Endodermal cell (in vitro differentiated cells): ENCODE results near the gene GLB1L. TPM values are rescaled to one million over a fixed set of nuclear protein-coding genes. Genes with fewer than 3 reads are reported as not detected.

Source experiments
- DNase-seq: peaks from one replicate; pipeline ENCODE4 v3.0.0-alpha.2; 2017
- H3K27ac ChIP-seq: 2 replicates; pipeline ENCODE4 v1.5.1; 2013; ENCODE audit warnings: mild to moderate bottlenecking, low read depth, low read length, moderate library complexity
- H3K27me3 ChIP-seq: 2 replicates; pipeline ENCODE4 v1.6.1; 2013; ENCODE audit warnings: mild to moderate bottlenecking, low read length, moderate library complexity; ENCODE audit not compliant: insufficient read depth, control insufficient read depth, poor library complexity, severe bottlenecking
- H3K36me3 ChIP-seq: 2 replicates; pipeline ENCODE4 v1.7.0; 2013; ENCODE audit warnings: mild to moderate bottlenecking, low read length, moderate library complexity; ENCODE audit not compliant: control insufficient read depth, insufficient read depth
- H3K4me1 ChIP-seq: one replicate; pipeline ENCODE4 v1.7.0; 2013; ENCODE audit warnings: low read length; ENCODE audit not compliant: control insufficient read depth, insufficient read depth
- H3K4me3 ChIP-seq: 2 replicates; pipeline ENCODE4 v1.5.1; 2013; ENCODE audit warnings: mild to moderate bottlenecking, low read length, moderate library complexity
- H3K9ac ChIP-seq: 2 replicates; pipeline ENCODE4 v1.6.1; 2013; ENCODE audit warnings: mild to moderate bottlenecking, low read length, moderate library complexity; ENCODE audit not compliant: poor library complexity, severe bottlenecking; ENCODE audit errors: extremely low read depth
- H3K9me3 ChIP-seq: 2 replicates; pipeline ENCODE4 v1.6.1; 2013; ENCODE audit warnings: mild to moderate bottlenecking, low read length, moderate library complexity; ENCODE audit not compliant: control insufficient read depth
- H3K27ac Mint-ChIP-seq: 2 replicates; pipeline ENCODE4 v1.8.0; 2020; ENCODE audit warnings: mixed read lengths
- H3K27me3 Mint-ChIP-seq: 2 replicates; pipeline ENCODE4 v1.8.0; 2021; ENCODE audit warnings: mild to moderate bottlenecking, mixed read lengths; ENCODE audit not compliant: insufficient read depth
- H3K36me3 Mint-ChIP-seq: 2 replicates; pipeline ENCODE4 v1.8.0; 2020; ENCODE audit warnings: low read depth, mixed read lengths
- H3K4me1 Mint-ChIP-seq: 2 replicates; pipeline ENCODE4 v1.8.0; 2020; ENCODE audit warnings: mixed read lengths
- H3K4me3 Mint-ChIP-seq: 2 replicates; pipeline ENCODE4 v1.8.0; 2020; ENCODE audit warnings: mild to moderate bottlenecking, moderate library complexity, mixed read lengths
- H3K9me3 Mint-ChIP-seq: 2 replicates; pipeline ENCODE4 v1.8.0; 2020; ENCODE audit warnings: mild to moderate bottlenecking, mixed read lengths
- CTCF ChIP-seq: fragments of 200-600 bp; sonication (generic); conservative IDR thresholded peaks from 2 replicates; pipeline ENCODE4 v1.5.0; 2021; ENCODE audit warnings: antibody characterized with exemption, mild to moderate bottlenecking
- WGBS, 2 experiments: methylation state at CpG; one replicate each; pipeline versions ENCODE4 v1.1.5 to v1.1.7; 2013; ENCODE audit warnings: missing lambda C conversion rate in 2 of 2, mixed read lengths in 1 of 2; ENCODE audit not compliant: insufficient coverage in 1 of 2, insufficient read length in 1 of 2; 5-methylcytosine and 5-hydroxymethylcytosine counted together
- total RNA-seq, 2 donors: library from RNA; stranded (reverse); fragmentation: NEBNext Ultra II Directional in 1 of 2; extraction: Animal tissue kit (Norgen Biotek cat#: 25700) in 1 of 2; gene quantifications; 2 replicates in 1 of 2; 3 replicates in 1 of 2; pipeline ENCODE4 v1.2.1, GENCODE V29; 2021

GLB1L gene
- total RNA-seq, 2 donors from 2014 or later = 9.7 to 13.8 TPM

- Mint-ChIP-seq H3K9me3 (no peaks in the 10 kb centered on the region), H3K4me3 (no peak overlapping the region), H3K36me3 (no peaks in the 10 kb centered on the region), H3K27me3 (peaks cover 77% of the 10 kb centered on the region), H3K27ac (no peak overlapping the region), H3K4me1 (peaks cover 9% of the 10 kb centered on the region)
- H3K4me3 ChIP-seq = peak overlapping the region; percentile 73
- peaks cover 60% of the 10 kb centered on the region for H3K27me3 ChIP-seq
- WGBS, 2 experiments = 32 to 39% methylated on average over 8 to 12 of the region's 12 CpGs
- H3K4me1 ChIP-seq = peaks cover 6% of the 10 kb centered on the region
- H3K36me3 ChIP-seq = no peaks in the 10 kb centered on the region
- no peaks in the 10 kb centered on the region for H3K9me3 ChIP-seq
- TF ChIP-seq CTCF = no peak
- DNase-seq = no peak
- H3K27ac ChIP-seq = no peak overlapping the region
- H3K9ac ChIP-seq = no peak overlapping the region
Observed at GRCh38 chr2:219254590-219255201, 9.5 kb upstream of the GLB1L start.

- Histone ChIP-seq H3K9me3 (no peaks in the 10 kb centered on the region), H3K36me3 (no peaks in the 10 kb centered on the region), H3K4me3 (peak within 1 kb of the TSS; percentile 73), H3K27ac (no peak within 1 kb of the TSS), H3K9ac (no peak within 1 kb of the TSS), H3K27me3 (peaks cover 57% of the 10 kb centered on the region), H3K4me1 (peaks cover 14% of the 10 kb centered on the region)
- DNase-seq = peak; percentile 93
- peaks cover 72% of the 10 kb centered on the region for H3K27me3 Mint-ChIP-seq
- no peaks in the 10 kb centered on the region for H3K9me3 Mint-ChIP-seq
- peak within 1 kb of the TSS; percentile 51 for H3K4me3 Mint-ChIP-seq
- WGBS, 2 experiments = 0 to 1% methylated on average over 31 to 76 of the region's 76 CpGs
- no peaks in the 10 kb centered on the region for H3K36me3 Mint-ChIP-seq
- no peak for TF ChIP-seq CTCF
- peaks cover 17% of the 10 kb centered on the region for H3K4me1 Mint-ChIP-seq
- no peak within 1 kb of the TSS for H3K27ac Mint-ChIP-seq
Observed at GRCh38 chr2:219253753-219254589, 8.7 kb upstream of the GLB1L start, which contains the start of gene TUBA4A. Gene TUBA4A (minus strand): TSS chr2:219253918. CDS start chr2:219253858, 60 bp downstream.

- no peaks in the 10 kb centered on the region for H3K9me3 Mint-ChIP-seq
- peaks cover 3% of the 10 kb centered on the region for H3K36me3 Mint-ChIP-seq
- TF ChIP-seq CTCF = no peak
- Histone ChIP-seq H3K27me3 (peaks cover 57% of the 10 kb centered on the region), H3K27ac (no peak within 1 kb of the TSS), H3K36me3 (no peaks in the 10 kb centered on the region), H3K9ac (no peak within 1 kb of the TSS), H3K9me3 (no peaks in the 10 kb centered on the region), H3K4me1 (peaks cover 17% of the 10 kb centered on the region), H3K4me3 (peak within 1 kb of the TSS; percentile 73)
- DNase-seq = peak; percentile 88
- no peak within 1 kb of the TSS for H3K27ac Mint-ChIP-seq
- H3K27me3 Mint-ChIP-seq = peaks cover 65% of the 10 kb centered on the region
- peaks cover 25% of the 10 kb centered on the region for H3K4me1 Mint-ChIP-seq
- H3K4me3 Mint-ChIP-seq = peak within 1 kb of the TSS; percentile 51
- WGBS, 2 experiments = 3 to 7% methylated on average over 11 to 48 of the region's 49 CpGs
Observed at GRCh38 chr2:219252900-219253752, 7.9 kb upstream of the GLB1L start, which contains the start of gene TUBA4B. Gene TUBA4B (plus strand): TSS chr2:219253243. CDS start chr2:219253408, 165 bp downstream.
